GM21515 (cell line): ENCODE measurements around the gene HYAL1.
"Not testable (repeated sequence)": the region's sequence is repeated elsewhere in the genome, so short reads cannot be mapped to it uniquely, and the experiment has no call there.

Source experiments
- ATAC-seq: cut with Tn5 transposase; IDR thresholded peaks from one replicate; pipeline ENCODE4 v1.9.1; 2021; ENCODE audit not compliant: unreplicated experiment

The HYAL1 gene

DNA sequence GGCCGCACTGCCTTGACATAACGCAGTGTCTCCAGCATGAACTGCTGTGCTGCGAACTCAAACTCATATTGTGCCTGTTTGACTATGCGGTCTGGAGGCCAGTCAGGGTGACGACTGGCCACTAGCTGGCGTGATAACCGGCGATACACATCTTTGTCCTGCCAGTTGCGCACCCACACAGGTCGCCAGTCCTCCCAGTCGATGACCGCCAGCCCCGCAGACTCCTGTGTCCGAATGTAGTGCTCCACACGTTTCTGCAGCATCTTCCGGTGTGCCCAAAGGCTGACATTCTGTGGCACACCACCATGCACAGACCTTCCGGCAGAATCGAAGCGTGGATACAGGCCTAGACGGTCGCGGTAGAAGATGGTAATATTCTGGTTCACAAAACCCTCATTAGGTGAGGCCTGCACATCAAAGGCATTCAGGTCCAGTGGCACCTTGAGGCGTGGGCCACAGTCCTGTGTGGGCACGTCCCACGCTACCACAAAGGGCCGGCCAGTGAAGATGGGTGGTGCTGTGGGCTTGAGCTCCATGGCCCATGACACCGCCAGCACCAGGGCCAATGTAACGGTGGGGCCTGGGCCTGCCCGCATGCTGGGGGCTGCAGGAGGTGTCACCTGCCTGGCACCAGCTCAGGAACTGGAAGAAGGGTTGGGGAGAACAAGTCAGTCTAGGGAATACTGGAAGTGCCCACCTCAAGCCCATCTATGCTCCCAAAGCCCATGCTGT, 16.7 kb upstream of the HYAL1 start:
- ATAC-seq, result no peak

DNA sequence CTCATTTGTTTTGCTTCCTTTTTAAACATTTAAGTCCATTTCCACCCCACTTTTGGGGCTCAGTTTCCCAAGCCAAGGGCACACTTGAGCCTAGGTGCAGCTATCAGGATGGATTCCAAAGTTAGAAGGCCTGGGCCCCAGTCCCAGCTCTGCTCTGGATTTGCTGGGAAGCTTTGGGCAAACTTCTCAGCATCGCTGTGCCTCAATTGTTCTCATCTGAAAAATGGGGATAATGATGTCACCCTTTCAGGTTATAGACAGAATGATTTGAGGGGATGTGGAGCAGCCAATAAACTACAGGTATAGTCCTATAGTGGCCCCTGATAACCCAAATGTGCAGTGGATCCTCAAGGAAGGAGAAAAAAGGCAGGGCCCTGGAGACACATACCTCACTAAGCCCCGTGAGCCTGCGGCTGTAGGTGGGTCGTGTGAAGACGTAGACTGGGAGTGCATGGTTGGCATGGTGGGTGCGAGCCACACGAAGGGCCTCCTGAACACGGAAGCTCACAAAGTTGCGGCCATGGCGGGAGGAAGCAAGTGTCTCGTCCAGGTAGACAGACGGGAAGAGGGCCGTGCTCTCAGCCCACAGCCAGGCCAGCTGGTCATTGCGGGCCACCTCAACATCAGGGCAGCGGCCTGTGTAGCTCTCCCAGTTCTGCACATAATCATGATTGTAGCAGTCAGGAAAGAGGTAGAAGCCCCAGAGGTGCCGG, 16.0 kb upstream of the HYAL1 start:
- no peak for ATAC-seq

DNA sequence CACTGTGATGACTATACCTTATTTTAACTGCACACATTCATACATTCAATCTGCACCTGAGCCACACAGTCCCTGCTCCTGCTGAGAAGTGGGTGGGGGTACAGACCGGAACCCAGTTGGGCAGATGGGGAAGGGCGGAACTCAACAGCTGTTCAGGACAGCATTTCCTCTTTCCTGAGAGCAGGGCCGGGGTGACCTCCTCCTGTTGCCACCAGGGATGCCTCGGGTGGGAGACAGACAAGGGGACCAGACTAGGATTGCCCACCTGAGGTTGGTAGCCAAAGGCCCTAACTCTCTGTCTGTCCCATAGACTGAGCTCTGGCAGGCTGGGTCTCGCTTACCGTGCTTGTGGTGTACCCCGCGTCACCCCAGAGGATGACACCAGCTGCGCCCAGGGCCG, 15.2 kb upstream of the HYAL1 start:
- ATAC-seq, result no peak

DNA sequence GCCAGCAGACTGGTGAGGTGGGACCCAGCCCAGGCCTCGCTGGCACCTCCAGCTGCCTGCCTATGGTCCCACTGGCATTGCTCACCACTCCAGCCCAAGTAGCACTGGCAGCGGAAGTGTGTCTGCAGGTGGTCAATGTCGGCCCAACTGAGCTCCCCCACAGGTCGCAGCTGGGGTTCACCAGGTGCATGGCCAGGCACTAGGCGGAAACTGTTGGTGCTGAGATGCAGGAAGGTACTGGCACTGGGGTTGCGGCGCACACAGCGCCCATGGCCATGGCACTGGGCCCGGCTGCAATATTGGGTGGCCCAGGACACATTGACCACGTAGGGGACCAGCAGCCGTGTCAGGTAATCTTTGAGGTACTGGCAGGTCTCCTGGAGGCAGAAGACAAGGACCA, 14.8 kb upstream of the HYAL1 start:
- no peak for ATAC-seq

DNA sequence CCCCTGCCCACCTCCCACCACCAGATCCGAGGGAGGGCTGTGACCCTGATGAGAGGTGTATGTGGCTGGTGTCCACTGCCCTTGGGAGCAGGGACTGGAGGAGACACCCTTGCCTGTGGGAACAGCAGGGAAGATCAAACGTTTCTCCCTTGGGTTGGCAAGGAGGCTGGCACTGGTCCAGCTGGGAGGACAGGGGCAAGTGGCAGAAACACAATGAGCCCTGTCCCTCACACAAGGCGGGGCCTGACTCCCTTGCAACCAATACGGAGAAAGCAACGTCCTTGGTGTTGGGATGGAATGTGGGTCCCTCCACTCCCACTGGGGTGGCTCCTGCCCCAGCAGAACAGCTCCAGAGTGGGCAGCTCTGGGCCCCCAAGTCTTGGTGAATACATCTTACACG, 13.9 kb upstream of the HYAL1 start:
- no peak for ATAC-seq

DNA sequence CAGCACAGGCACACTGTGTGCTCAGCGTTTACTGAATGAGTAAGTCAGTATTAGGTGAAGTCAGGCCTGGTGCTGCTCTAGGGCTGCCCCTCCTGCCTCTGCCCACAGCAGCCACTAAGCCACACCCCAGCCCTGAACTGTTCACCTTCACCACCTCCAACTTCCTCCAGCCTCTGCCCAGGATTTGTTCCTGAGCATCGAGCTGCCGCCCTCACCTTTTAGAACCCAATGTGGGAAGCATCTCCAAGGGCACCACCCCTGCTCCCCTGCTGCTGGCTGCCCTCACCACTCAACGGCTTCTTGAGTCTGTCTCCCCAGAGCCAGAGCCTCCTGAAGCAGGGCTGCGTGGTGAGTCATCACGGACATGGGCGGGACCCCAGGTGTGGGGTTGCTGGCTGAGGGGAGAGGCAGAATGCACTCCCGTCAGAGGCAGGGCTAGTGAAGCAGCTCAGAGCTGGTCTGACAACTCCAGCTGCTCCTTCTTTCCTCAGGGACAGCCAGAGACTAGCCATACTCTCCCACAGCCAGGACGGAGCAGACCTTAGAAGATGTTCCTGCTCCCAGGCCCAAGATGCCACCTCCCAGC, 13.4 kb upstream of the HYAL1 start:
- ATAC-seq, result no peak

DNA sequence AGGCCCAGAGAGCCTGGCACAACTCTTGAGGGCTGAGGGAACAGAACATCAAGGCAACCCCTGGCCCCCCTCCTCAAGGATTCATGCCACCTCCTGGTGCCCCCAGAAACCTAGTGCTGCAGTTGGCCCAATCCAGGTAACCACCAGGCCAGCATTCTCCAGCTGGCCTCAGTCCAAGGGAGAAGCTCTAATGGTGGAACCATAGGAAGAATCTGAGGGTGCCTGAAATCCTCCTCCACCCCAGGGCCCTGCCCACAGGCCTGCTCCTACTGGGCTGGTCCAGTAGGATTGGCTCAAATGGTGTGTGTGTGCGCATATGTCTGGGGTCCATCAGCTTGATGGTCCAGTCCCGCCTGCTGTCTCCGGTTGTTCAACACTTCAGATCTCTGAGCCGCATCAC, 11.4 kb upstream of the HYAL1 start:
- no peak for ATAC-seq

DNA sequence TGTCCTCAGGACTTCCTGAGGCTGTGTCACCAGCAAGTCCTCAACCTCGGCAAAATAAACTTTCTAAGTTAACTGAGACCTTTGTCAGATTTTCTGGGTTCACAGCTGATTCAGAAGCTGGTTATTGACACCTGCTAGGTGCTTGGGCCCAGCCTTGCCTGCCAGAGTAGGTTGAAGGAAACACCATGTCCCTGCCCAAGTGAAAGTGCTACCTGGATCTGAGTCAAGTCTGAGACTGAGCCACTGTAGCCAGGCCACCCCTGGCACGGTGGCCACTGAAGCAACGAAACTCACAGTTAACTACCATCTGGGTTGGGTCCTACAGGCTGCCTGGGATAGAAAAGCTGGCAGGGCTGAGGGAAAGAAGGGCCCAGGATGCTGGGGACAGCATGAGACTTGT, 11.0 kb upstream of the HYAL1 start:
- no peak for ATAC-seq

DNA sequence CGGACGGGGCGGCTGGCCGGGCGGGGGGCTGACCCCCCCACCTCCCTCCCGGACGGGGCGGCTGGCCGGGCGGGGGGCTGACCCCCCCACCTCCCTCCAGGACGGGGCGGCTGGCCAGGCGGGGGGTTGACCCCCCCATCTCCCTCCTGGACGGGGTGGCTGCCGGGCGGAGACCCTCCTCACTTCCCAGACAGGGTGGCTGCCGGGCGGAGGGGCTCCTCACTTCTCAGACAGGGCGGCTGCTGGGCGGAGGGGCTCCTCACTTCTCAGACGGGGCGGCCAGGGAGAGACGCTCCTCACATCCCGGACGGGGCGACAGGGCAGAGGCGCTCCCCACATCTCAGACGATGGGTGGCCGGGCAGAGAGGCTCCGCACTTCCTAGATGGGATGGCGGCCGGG, 8.7 kb upstream of the HYAL1 start:
- not testable (repeated sequence) for ATAC-seq

DNA sequence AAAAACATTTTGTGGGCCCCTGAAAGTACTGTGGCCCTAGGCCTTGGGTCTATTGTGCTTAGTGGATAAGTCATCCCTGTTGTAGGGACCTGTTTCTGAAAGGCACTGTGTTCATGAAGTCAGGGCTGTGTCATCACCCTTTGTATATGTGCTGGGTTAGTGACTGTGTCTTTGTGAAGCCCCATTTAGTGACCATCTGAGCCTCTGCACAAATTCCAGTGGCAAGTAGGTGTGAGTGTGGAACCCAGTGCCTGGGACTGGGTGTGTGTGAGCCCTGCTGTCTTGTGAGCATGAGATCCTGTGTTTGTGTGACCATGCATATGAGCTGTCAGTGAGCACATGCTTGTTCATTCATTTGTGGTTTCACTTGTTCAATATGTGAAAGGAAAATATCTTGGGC, 1.2 kb upstream of the HYAL1 start:
- no peak for ATAC-seq

DNA sequence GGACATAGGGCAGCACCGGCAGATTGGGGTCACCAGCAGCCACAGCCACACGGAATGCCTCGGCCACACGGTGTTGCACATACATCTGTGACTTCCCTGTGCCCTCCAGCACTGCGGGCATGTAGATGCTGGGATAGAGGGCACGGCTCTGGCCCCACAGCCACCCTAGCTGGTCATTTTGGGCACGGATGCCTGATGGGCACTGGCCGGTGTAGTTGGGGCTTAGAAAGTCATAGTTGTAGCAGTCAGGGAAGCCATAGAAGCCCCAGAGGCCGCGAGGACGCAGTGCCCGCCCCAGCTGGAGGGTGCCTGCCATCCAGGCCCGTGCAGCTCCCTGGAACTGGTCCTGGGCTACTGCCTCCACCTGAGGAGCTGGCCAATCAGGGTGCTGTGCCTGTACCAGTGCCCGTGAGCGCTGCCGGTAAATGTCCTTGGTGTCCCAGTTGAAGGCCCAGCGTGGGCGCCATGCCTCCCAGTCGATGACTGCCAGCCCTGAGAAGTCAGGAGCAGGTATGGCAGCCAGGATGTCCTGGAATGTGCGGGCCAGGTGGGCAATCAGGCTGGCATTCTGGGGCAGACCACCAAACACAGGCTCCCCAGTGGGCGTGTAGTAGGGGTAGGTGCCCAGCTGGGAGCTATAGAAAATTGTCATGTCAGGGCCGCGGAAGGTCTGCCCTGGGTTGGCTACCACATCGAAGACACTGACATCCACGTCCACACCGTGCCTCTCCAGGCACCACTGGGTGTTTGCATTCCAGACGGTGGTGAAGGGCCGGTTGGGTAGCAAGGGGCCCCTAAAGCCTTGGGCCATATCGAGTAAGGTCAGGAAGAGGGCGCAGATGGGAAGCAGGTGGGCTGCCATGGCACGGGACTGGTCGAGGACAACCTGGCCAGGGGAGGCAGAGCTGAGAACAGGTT, 1.0 kb downstream of the HYAL1 start:
- no peak for ATAC-seq

DNA sequence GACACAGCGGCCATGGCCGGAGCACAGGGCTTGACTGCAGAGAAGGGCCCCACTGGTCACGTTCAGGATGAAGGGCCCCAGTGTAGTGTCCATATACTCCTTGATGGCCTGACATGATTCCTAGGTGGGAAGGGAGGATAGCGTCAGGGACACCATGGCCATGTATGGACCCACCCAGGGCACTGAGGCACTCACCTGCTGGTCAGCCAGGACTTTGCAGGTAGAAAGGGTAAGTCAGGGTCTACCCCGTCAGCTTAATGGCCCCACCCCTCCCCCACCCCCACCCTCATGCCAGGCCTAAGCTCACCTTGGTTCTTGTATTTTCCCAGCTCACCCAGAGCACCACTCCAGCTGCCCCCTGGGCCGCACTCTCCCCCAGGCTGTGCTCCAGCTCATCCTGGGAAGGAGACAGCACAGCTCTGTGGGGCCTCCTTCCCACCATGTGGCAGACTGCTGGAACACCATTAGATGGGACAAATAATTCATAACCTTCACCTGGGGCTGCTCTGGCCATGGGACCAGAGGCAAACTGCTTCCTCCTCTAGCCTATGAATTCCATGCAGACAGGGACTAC, 2.6 kb downstream of the HYAL1 start:
- ATAC-seq, result no peak

DNA sequence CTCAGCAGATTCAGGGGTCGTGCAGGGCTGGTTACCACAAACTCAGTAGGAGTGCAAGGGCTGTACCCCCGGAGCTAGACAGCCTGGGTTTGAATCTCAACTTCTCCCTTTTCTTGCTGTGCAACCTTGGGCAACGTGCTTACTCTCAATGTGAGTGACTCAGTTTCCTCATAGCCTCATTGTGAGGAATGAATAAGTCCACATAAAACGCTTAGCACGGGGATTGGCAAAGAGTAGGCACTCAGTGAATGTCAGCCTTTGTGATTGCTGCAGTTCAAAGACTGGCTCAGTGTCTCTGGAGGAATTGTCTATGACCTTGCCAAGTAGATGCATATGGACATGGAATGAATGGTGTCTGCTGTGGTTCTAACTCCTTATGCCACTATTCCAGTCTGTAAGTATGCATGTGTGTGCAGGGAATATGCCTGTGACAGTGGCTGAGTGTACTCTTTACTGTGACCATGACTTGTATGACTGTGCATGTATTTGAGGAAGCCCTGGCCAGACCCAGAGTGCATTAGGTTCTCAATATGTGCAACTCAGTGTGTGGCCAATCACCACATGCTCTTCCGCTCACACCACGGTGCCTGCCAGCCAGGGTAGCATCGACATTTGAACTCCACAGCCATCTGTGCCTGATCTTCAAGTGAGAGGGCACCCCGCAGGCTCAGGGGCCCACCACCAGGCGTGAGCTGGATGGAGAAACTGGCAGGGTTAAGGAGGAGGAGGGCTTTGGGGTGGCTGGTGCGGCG, 3.3 kb downstream of the HYAL1 start:
- ATAC-seq, result no peak

DNA sequence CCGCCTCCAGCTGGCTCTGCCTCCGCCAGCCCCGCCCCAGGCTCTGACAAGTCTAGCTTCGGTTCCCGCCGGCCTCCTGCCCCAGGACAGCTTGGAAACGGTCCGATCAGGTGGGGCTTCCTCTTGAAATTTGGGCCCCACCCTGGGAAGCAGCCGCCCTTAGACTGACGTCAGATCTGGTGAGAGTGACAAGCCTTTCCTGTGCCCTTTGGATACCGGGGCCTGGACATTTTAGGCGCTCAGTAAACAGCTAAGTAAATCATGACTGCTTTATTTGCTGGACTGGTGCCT, 3.8 kb downstream of the HYAL1 start:
- no peak for ATAC-seq

DNA sequence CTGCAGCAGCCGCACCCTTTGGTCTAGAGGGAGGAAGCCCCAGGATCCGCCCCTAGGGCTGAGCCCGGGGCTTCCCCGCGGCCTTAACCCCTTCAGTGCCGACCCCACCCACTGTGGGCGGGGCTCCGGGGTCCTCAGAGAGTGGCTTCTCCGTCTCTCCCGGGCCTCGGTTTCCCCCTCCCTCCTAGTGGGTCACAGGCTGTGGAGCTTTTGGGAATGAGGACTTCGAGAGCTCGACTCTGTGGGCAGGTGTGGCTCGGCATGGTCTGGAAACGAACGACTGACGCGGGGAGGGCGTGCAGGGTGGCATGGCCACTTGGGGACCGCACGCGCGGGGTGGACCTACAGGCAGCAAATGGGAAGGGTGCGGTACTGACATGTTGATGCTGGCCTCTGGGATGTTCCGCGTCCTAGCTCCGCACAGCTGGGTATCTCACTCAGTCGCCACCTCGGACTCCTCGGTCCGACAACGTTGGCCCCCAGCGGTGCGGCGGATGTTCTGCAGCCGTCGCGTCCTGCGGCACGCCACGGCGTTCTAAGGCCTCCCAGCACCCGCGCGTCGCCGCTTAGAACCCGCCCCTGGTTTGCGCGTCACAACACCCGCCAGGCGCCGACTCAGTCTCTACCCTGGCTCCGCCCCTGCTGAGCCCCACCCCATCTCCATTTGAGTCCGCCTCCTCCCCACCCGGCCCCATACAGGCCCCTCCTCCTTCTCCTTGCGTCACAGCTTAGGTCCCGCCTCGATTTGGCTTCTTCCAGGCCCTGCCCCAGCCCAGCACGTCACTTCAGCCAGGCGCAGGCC, 4.3 kb downstream of the HYAL1 start, which contains the start of the genes HYAL3 and NAA80:
HYAL3 (minus strand) TSS at position 570 of the 802 bp plus-strand sequence. CDS start 3,803 bp downstream, outside the sequence.
NAA80 (minus strand) TSS at position 570 of the 802 bp plus-strand sequence. CDS start 1,942 bp downstream, outside the sequence.
- peak; percentile 76 for ATAC-seq

DNA sequence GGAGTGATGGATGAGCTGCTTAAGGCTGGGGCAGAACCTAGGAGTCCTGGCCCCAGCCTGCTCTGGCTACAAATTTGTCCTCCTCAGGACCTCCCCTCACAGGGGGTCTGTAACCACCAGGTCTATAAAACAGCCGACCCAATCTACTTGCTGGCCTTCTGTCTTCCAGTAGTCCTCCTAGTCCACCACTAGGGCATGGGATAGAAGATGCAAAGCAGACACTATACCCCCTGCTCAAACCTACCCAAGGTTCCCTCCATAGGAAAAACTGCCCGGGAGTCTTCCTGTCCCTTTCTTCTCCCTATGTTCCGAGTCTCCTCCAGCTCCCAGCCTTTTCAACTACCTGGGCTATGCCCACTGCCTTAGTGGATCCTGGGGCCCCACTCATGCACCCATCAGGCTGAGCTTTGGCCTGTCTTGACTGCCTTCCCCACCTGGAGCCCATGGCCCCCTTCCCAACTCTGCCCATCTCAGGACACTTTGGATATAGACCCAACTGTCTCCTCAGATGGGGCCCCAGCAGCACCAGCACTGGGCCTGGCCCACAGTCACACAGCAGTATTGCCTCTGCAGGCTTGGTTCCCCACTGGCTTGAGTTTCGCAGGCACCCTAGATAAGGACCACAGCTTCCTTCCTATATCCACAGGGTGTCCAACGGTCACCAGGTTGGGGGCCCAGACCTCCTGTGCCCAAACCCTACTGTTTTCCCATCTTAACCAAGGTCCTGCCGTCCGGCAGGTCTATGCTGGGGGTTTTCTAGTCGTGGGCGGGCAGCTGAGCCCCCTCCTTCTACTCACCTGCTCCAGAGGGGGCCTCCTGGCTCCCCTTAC, 5.3 kb downstream of the HYAL1 start:
- no peak for ATAC-seq

DNA sequence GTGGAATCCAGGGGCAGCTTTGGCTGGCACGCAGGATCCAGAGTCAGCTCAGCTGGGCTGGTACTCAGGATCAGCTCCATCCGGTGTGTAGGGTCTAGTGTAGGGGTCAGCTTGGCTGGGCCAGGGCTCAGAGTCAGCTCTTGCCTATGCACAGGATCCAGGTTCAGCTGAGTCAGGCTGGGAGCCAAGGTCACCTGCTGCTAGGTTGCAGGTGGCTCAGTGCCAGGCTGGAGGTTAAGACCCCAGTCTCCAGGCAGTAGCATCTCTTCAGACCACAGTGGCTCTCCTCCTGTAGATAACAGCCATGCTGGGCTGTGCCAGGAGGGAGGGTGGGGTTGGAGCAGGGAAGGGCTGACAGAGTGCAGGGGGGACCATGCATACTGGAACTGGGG, 6.0 kb downstream of the HYAL1 start:
- ATAC-seq, result no peak

DNA sequence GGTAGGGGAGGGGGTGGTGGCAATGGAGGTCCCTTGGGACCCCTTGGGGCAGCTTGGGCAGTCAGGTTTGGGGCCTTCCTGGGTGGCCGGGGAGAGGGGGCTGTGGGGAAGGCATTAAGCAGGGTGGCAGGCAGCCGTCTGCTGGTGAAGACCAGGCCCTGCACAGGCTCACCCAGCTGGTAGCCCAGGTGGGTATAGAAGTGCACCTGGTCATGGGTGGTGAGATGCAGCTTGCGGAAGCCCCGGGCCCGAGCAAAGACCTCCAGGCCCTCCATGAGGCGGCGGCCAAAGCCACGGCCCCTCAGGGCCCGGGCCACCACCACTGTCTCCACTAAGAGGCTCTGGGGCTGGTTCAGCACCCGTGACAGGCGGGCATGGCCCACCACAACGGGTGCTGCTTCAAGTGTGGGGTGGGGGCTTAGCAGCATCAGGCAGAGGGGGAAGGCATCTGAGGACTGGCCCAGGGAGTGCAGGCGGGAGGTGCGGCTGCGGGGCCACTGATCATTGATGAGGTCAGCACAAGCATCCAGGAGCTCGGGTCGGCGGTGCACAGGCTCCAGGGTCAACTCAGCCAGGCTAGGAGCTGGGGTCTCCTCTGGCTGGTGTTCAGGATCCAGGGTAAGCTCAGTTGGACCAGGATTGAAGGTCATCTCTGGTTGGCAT, 6.5 kb downstream of the HYAL1 start:
- no peak for ATAC-seq
